Measurements from ENCODE around the gene GLIS1.

The GLIS1 gene

GRCh38 chr1:53540604-53541262, 198.2 kb downstream of the GLIS1 start:
- Histone ChIP-seq H3K36me3 (ENCODE audit: low read length) (no peaks in the 10 kb centered on the region), H3K27ac (ENCODE audit: low read depth, low read length) (no peak overlapping the region), H2AFZ (ENCODE audit: low read depth, low read length, severe bottlenecking) (no peak overlapping the region), H3K9ac (ENCODE audit: low read length) (no peak overlapping the region), H3F3A (ENCODE audit: insufficient read depth) (no peaks in the 10 kb centered on the region), H3K27me3 (ENCODE audit: low read length) (no peaks in the 10 kb centered on the region), H3K9me2 (replicated peaks; ENCODE audit: insufficient read depth, low read length) (no peaks in the 10 kb centered on the region), H3K79me2 (ENCODE audit: insufficient read depth, low read length) (no peaks in the 10 kb centered on the region), H3K9me3 (ENCODE audit: insufficient read depth, low read length) (no peaks in the 10 kb centered on the region), H4K20me1 (ENCODE audit: low read depth, low read length) (no peaks in the 10 kb centered on the region), H3K4me3 (ENCODE audit: insufficient read depth, low read length, poor library complexity, severe bottlenecking) (no peak overlapping the region), H3K4me2 (ENCODE audit: low read depth, low read length, poor library complexity, severe bottlenecking) (no peak overlapping the region)
- TF ChIP-seq CTCF (IDR thresholded peaks at IDR 0.05; ENCODE audit: insufficient read depth, low read length, poor library complexity, severe bottlenecking) (no peak), EZH2phosphoT487 (conservative IDR thresholded peaks at IDR 0.05; ENCODE audit: low read length) (no peak)

GRCh38 chr1:53539711-53540603, 199.0 kb downstream of the GLIS1 start:
- no peaks in the 10 kb centered on the region for H3K79me2 ChIP-seq (ENCODE audit: insufficient read depth, low read length)
- no peak overlapping the region for H3K27ac ChIP-seq (ENCODE audit: low read depth, low read length)
- no peaks in the 10 kb centered on the region for H3K27me3 ChIP-seq (ENCODE audit: low read length)
- no peak overlapping the region for H3K9ac ChIP-seq (ENCODE audit: low read length)
- no peak overlapping the region for H3K4me2 ChIP-seq (ENCODE audit: low read depth, low read length, poor library complexity, severe bottlenecking)
- no peaks in the 10 kb centered on the region for H3K9me3 ChIP-seq (ENCODE audit: insufficient read depth, low read length)
- no peaks in the 10 kb centered on the region for H3F3A ChIP-seq (ENCODE audit: insufficient read depth)
- H3K9me2 ChIP-seq (replicated peaks; ENCODE audit: insufficient read depth, low read length) = no peaks in the 10 kb centered on the region
- H4K20me1 ChIP-seq (ENCODE audit: low read depth, low read length) = no peaks in the 10 kb centered on the region
- TF ChIP-seq CTCF (IDR thresholded peaks at IDR 0.05; ENCODE audit: insufficient read depth, low read length, poor library complexity, severe bottlenecking) (no peak), EZH2phosphoT487 (conservative IDR thresholded peaks at IDR 0.05; ENCODE audit: low read length) (no peak)
- no peak overlapping the region for H2AFZ ChIP-seq (ENCODE audit: low read depth, low read length, severe bottlenecking)
- no peaks in the 10 kb centered on the region for H3K36me3 ChIP-seq (ENCODE audit: low read length)
- no peak overlapping the region for H3K4me3 ChIP-seq (ENCODE audit: insufficient read depth, low read length, poor library complexity, severe bottlenecking)

- no peaks in the 10 kb centered on the region for H3K9me2 ChIP-seq (replicated peaks; ENCODE audit: insufficient read depth, low read length)
- H3K4me3 ChIP-seq (ENCODE audit: insufficient read depth, low read length, poor library complexity, severe bottlenecking) = no peak overlapping the region
- no peak overlapping the region for H3K27ac ChIP-seq (ENCODE audit: low read depth, low read length)
- no peaks in the 10 kb centered on the region for H3F3A ChIP-seq (ENCODE audit: insufficient read depth)
- H3K79me2 ChIP-seq (ENCODE audit: insufficient read depth, low read length) = no peaks in the 10 kb centered on the region
- no peaks in the 10 kb centered on the region for H3K36me3 ChIP-seq (ENCODE audit: low read length)
- no peak overlapping the region for H3K4me2 ChIP-seq (ENCODE audit: low read depth, low read length, poor library complexity, severe bottlenecking)
- H4K20me1 ChIP-seq (ENCODE audit: low read depth, low read length) = no peaks in the 10 kb centered on the region
- H3K9ac ChIP-seq (ENCODE audit: low read length) = no peak overlapping the region
- H3K27me3 ChIP-seq (ENCODE audit: low read length) = no peaks in the 10 kb centered on the region
- H2AFZ ChIP-seq (ENCODE audit: low read depth, low read length, severe bottlenecking) = no peak overlapping the region
- H3K9me3 ChIP-seq (ENCODE audit: insufficient read depth, low read length) = no peaks in the 10 kb centered on the region
- no peak for TF ChIP-seq EZH2phosphoT487 (conservative IDR thresholded peaks at IDR 0.05; ENCODE audit: low read length)
Measured at GRCh38 chr1:53539226-53539625, 199.7 kb downstream of the GLIS1 start.

GRCh38 chr1:53536606-53537005, 202.4 kb downstream of the GLIS1 start:
- H3K9ac ChIP-seq (ENCODE audit: low read length) = no peak overlapping the region
- H3K27ac ChIP-seq (ENCODE audit: low read depth, low read length) = no peak overlapping the region
- H4K20me1 ChIP-seq (ENCODE audit: low read depth, low read length) = no peaks in the 10 kb centered on the region
- no peaks in the 10 kb centered on the region for H3K27me3 ChIP-seq (ENCODE audit: low read length)
- no peak overlapping the region for H3K4me2 ChIP-seq (ENCODE audit: low read depth, low read length, poor library complexity, severe bottlenecking)
- no peaks in the 10 kb centered on the region for H3F3A ChIP-seq (ENCODE audit: insufficient read depth)
- no peak for TF ChIP-seq CTCF (IDR thresholded peaks at IDR 0.05; ENCODE audit: insufficient read depth, low read length, poor library complexity, severe bottlenecking)
- no peaks in the 10 kb centered on the region for H3K79me2 ChIP-seq (ENCODE audit: insufficient read depth, low read length)
- H3K4me3 ChIP-seq (ENCODE audit: insufficient read depth, low read length, poor library complexity, severe bottlenecking) = no peak overlapping the region
- no peak overlapping the region for H2AFZ ChIP-seq (ENCODE audit: low read depth, low read length, severe bottlenecking)
- no peaks in the 10 kb centered on the region for H3K9me2 ChIP-seq (replicated peaks; ENCODE audit: insufficient read depth, low read length)
- no peaks in the 10 kb centered on the region for H3K9me3 ChIP-seq (ENCODE audit: insufficient read depth, low read length)
- no peaks in the 10 kb centered on the region for H3K36me3 ChIP-seq (ENCODE audit: low read length)
